RWPE1 (cell line): ENCODE results near the gene LSM3.

Experiments used
- CTCF ChIA-PET: fragments of 350-600 bp; sonication (Branson Sonifier 250); formaldehyde crosslinking; extraction: SDS; loops from one replicate; lab custom pipeline; 2021; lab: Yijun Ruan, JAX
- POLR2A ChIA-PET: fragments of 400-600 bp; formaldehyde crosslinking; extraction: SDS; loops from one replicate; lab custom pipeline; 2020; ENCODE audit warnings: antibody characterized with exemption; ENCODE audit not compliant: low non-redundant PET; lab: Yijun Ruan, JAX
- DNase-seq: peaks from one replicate; pipeline ENCODE4 v3.0.0; 2012; ENCODE audit warnings: low spot score
- H3K27ac ChIP-seq: fragments of 450-650 bp; 2 replicates; pipeline ENCODE4 v1.5.1; 2017
- TF ChIP-seq, protein P1 (sequence below): fragments of 450-650 bp; conservative IDR thresholded peaks from 2 replicates; pipeline ENCODE4 v1.5.1; 2017; ENCODE audit warnings: low read depth, mild to moderate bottlenecking

LSM3 gene

DNA sequence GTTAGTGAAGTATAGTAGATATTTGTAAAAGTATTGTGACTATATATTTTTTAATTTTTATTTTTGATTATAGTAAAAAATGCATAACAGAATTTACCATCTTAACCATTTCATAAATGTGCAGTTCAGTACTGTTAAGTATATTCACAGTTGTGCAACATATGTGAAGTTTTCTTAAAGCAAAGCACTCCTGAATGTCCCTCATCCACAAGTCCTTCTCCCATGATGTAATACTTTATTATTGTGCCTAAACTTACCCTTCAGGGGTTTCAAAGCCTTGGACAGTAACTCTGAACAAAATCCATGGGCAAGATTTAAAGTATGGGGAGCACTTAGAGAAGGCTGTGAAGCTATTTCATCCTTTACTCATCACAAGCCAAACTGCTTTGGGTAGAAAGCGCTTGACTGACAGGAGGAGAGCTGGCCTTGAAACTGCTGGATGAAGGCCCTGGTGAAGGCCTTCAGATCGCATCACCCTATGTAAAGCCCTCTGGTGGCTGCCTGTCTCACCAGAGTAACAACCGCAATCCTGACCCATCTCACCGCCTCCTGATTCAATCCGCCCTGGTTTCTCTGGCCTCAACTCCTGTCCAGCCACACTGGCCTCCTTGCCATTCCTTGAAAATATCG, 28.0 kb downstream of the LSM3 start:
- no peak for DNase-seq
- ChIA-PET CTCF (interaction anchor here (0.5 to 0.7 kb wide), 3 partner anchors 54 to 676 kb away, joined by 3 to 5 read pairs (median 3); no protein-coding TSS in a partner anchor), POLR2A (no interaction called here)
- TF ChIP-seq, protein P1, sequence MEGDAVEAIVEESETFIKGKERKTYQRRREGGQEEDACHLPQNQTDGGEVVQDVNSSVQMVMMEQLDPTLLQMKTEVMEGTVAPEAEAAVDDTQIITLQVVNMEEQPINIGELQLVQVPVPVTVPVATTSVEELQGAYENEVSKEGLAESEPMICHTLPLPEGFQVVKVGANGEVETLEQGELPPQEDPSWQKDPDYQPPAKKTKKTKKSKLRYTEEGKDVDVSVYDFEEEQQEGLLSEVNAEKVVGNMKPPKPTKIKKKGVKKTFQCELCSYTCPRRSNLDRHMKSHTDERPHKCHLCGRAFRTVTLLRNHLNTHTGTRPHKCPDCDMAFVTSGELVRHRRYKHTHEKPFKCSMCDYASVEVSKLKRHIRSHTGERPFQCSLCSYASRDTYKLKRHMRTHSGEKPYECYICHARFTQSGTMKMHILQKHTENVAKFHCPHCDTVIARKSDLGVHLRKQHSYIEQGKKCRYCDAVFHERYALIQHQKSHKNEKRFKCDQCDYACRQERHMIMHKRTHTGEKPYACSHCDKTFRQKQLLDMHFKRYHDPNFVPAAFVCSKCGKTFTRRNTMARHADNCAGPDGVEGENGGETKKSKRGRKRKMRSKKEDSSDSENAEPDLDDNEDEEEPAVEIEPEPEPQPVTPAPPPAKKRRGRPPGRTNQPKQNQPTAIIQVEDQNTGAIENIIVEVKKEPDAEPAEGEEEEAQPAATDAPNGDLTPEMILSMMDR = no peak
- no peak overlapping the region for H3K27ac ChIP-seq

DNA sequence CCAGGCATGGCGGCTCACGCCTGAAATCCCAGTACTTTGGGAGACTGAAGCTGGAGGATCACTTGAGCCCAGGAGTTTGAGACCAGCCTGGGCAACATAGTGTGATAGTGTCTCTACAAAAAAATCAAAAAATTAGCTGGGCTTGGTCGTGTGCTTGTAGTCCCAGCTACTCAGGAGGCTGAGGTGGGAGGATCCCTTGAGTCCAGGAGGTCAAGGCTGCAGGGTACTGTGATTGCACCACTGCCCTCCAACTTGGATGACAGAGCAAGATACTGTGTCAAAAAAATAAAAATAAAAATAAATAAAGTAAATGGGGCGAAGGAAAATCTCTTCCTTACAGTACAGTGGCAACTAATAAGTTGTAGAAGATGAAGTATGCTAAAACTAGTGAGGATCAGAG, 29.6 kb downstream of the LSM3 start:
- TF ChIP-seq, protein P1 = no peak
- DNase-seq = no peak
- ChIA-PET POLR2A (no interaction called here), CTCF (no interaction called here)
- no peak overlapping the region for H3K27ac ChIP-seq

DNA sequence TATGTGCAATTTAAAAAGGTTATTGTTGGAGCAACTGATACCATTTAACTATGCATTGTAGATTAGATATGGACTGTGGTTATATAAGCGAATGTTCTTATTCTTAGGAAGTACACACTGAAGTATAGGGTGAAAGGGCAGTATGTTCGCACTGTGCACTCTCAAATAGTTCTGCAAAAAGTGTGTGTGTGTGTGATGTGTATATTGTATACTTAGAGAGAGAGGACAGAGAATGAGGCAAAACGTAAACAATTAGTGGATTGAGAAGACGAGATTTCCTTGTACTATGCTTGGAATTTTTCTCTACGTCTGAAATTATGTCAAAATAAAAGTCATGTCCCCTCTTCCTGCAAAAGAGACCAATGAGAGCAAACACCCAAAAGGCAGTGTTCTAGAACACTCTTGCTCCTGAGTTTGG, 30.4 kb downstream of the LSM3 start:
- no peak for DNase-seq
- POLR2A ChIA-PET = no interaction called here

DNA sequence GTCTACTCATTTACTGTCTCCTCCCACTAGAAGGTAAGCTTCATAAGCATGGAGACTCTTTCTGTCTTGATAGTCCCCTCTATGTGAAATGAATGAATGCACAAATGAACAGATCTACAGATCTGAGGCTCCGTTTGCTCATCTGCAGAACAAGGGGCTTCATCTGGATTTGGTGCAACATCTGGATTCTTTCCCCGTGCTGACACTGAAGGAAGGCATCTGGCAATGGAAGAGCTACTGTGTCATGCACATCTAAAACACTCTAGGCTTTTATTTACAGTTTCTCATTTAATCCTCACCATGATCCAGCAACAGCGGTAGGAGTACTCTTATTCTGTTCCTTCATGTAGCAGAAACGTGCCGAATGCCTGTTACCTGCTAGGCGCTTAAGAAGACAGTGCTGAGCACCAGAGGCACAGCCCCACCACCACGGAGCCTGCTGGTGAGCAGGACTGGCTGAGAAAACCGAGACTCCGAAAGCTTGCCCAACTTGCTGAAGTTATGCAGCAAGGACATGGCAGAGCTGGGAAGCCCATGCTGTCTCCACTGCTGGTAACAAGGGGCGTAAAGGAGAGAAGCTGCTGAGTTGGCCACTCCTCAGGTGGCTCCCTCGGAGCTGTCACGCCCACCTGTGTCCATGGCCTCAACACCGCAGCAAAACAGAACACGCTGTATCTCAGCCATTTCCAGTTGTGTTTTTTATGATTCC, 31.1 kb downstream of the LSM3 start:
- ChIA-PET POLR2A (no interaction called here), CTCF (interaction anchor here (0.6 kb wide), 1 partner anchor 333 kb away, joined by 3 read pairs; no protein-coding TSS in a partner anchor)
- DNase-seq = no peak
- no peak overlapping the region for H3K27ac ChIP-seq
- TF ChIP-seq, protein P1 = no peak

More for the DNA sequence above, 30.4 kb downstream of the LSM3 start:
- no peak overlapping the region for H3K27ac ChIP-seq
- CTCF ChIA-PET = interaction anchor here (0.6 kb wide), 1 partner anchor 334 kb away, joined by 3 read pairs; no protein-coding TSS in a partner anchor
- TF ChIP-seq, protein P1 = no peak

DNA sequence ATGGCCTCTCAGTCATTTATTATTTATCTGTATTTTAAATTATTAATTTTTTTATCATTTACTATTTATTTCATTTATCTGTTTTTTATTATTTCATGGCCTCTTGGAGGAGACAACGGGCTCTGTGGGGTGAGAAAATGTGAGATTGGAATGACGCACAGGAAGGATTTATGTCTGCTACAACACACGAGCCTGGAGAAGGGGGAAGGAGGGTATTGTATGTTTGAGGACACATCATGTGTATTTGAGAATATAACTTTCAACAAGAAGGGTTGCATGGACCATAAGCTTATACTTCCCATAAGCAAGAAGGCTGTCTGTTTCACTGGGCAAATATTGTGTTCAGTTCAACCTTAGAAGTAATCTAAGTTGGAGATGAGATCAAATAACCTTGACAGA, 31.7 kb downstream of the LSM3 start:
- no peak overlapping the region for H3K27ac ChIP-seq
- TF ChIP-seq, protein P1 = no peak
- no peak for DNase-seq
- ChIA-PET POLR2A (no interaction called here), CTCF (no interaction called here)

DNA sequence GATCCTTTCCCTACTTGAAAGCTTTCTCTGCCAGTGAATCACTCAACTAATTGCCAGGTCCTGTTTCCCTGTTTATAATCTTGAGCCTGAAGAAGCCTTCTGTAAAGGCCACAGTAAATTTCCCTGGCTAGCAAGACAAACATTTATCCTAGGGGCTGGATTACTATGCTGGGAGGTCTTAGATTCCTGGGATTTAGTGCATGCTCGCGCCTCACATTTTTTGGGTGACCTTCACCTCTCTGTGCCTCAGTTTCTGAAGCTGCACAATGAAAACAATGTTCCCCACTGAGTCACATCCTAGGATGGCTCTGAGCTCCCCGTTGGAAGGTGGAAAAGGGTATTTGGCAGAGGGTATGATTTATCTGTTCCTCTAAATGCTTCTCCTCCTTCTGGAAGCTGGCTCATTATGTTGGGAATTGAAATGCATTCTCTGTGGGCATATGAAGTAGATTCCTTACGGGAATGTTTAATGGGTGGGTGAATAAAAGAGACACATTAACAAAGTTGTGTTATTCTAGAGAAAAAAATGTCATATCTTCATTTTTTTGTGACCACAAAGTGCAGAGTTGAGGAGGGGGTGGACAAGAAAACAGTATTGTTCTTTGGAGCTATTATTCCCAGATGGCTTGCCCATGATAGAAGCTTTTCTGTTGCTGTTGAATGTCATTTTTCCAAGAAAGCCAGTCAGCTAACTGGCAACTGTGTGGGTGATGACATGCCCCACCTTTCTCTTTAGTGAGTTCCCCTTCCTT, 32.4 kb downstream of the LSM3 start:
- DNase-seq = no peak
- ChIA-PET POLR2A (no interaction called here), CTCF (no interaction called here)
- TF ChIP-seq, protein P1 = no peak
- no peak overlapping the region for H3K27ac ChIP-seq
